GM12878 (cell line): Measurements from ENCODE around the gene KAT14. TPM values are rescaled to one million over a fixed set of nuclear protein-coding genes. Genes with fewer than 3 reads are reported as not detected.

Experiments
- ATAC-seq: fragments of 200-7000 bp; cut with Tn5 transposase; 3 replicates; pipeline ENCODE4 v1.9.1; 2020; ENCODE audit warnings: mild to moderate bottlenecking, moderate library complexity
- BruUV-seq: library from RNA; stranded (reverse); fragments of 400-500 nt; replicated peaks from 2 replicates; lab custom pipeline; 2021; lab: Mats Ljungman, UMichigan
- CTCF ChIA-PET: fragments of 300-600 bp; sonication (Branson Sonifier 250); formaldehyde crosslinking; extraction: SDS; loops from one replicate; lab custom pipeline; 2021; ENCODE audit warnings: inconsistent platforms; lab: Yijun Ruan, JAX
- POLR2A ChIA-PET: fragments of 350-600 bp; formaldehyde crosslinking; extraction: SDS; loops from one replicate; lab custom pipeline; 2021; ENCODE audit warnings: inconsistent platforms; lab: Charles Lee
- RAD21 ChIA-PET: fragments of 300-600 bp; sonication (Branson Sonifier 250); formaldehyde crosslinking; loops from one replicate; lab custom pipeline; 2023; ENCODE audit warnings: antibody characterized with exemption; ENCODE audit not compliant: unreplicated experiment; lab: Charles Lee
- SMC1A ChIA-PET: fragments of 300-600 bp; sonication (Branson Sonifier 250); formaldehyde crosslinking; loops from one replicate; lab custom pipeline; 2023; ENCODE audit not compliant: unreplicated experiment, uncharacterized antibody; lab: Charles Lee
- DNase-seq: peaks from one replicate; pipeline ENCODE4 v3.0.0-alpha.2; 2011; ENCODE audit warnings: low read depth, low spot score
- FAIRE-seq: peaks from 3 replicates; lab custom pipeline; 2011; peaks lifted over from hg19 to GRCh38; lab: Jason Lieb, UNC
- H2AFZ ChIP-seq: 2 replicates; pipeline ENCODE4 v1.6.0; 2011; ENCODE audit warnings: low read depth, low read length, control low read depth; ENCODE audit not compliant: control insufficient read depth
- H3K27ac ChIP-seq: 2 replicates; pipeline ENCODE4 v1.5.1; 2011; ENCODE audit warnings: control low read depth; ENCODE audit not compliant: control insufficient read depth, insufficient read depth
- H3K27me3 ChIP-seq, 2 experiments: replicated peaks in 1 of 2; 2 replicates each; pipeline versions ENCODE4 v1.6.0 to v1.6.1; 2011; ENCODE audit warnings: low read length in 1 of 2; ENCODE audit not compliant: control insufficient read depth in 2 of 2, insufficient read depth in 2 of 2
- H3K36me3 ChIP-seq, 2 experiments: 2 replicates each; pipeline ENCODE4 v1.5.1; 2011; ENCODE audit warnings: low read length in 1 of 2; ENCODE audit not compliant: control insufficient read depth in 2 of 2, insufficient read depth in 2 of 2
- H3K4me1 ChIP-seq: 2 replicates; pipeline ENCODE4 v1.6.1; 2011; ENCODE audit warnings: mild to moderate bottlenecking, low read length, moderate library complexity, mixed read lengths; ENCODE audit not compliant: control insufficient read depth, insufficient read depth
- H3K4me2 ChIP-seq: 2 replicates; pipeline ENCODE4 v1.6.0; 2011; ENCODE audit warnings: control low read depth; ENCODE audit not compliant: control insufficient read depth, insufficient read depth
- H3K4me3 ChIP-seq: fragments of 200-600 bp; sonication (generic); 2 replicates; pipeline ENCODE4 v1.5.1; 2016
- H3K79me2 ChIP-seq: 2 replicates; pipeline ENCODE4 v1.6.0; 2011; ENCODE audit warnings: low read length; ENCODE audit not compliant: control insufficient read depth, insufficient read depth
- H3K9ac ChIP-seq: 2 replicates; pipeline ENCODE4 v1.8.0; 2011; ENCODE audit warnings: low read length, control low read depth, mixed read lengths; ENCODE audit not compliant: control insufficient read depth, insufficient read depth
- H3K9me3 ChIP-seq: replicated peaks from 3 replicates; pipeline ENCODE4 v1.5.1; 2011; ENCODE audit warnings: mild to moderate bottlenecking, low read length; ENCODE audit not compliant: control insufficient read depth, insufficient read depth
- H4K20me1 ChIP-seq: 2 replicates; pipeline ENCODE4 v1.6.0; 2011; ENCODE audit not compliant: control insufficient read depth, insufficient read depth
- BACH1 ChIP-seq: fragments of 450-650 bp; IDR thresholded peaks from 2 replicates; pipeline ENCODE4 v1.6.1; 2017; ENCODE audit warnings: mild to moderate bottlenecking, borderline replicate concordance
- BMI1 ChIP-seq: fragments of 450-650 bp; IDR thresholded peaks from 2 replicates; pipeline ENCODE4 v1.6.1; 2016; ENCODE audit warnings: mild to moderate bottlenecking, moderate library complexity, borderline replicate concordance
- CHD4 ChIP-seq: fragments of 200-600 bp; sonication (generic); IDR thresholded peaks from 2 replicates; pipeline ENCODE4 v1.6.1; 2016; ENCODE audit warnings: mild to moderate bottlenecking
- DPF2 ChIP-seq: fragments of 450-650 bp; IDR thresholded peaks from 2 replicates; pipeline ENCODE4 v1.6.1; 2017; ENCODE audit warnings: mild to moderate bottlenecking
- EED ChIP-seq: sonication (generic); IDR thresholded peaks from 2 replicates; pipeline ENCODE4 v1.6.1; 2016; ENCODE audit warnings: antibody characterized with exemption, low read depth
- EP300 ChIP-seq, 2 experiments: fragments of 150-350 bp in 1 of 2; IDR thresholded peaks; 2 replicates each; pipeline ENCODE4 v1.6.1; 2011 to 2012; ENCODE audit warnings: low read depth in 2 of 2, low read length in 2 of 2, borderline replicate concordance in 1 of 2, improper control_type of control experiment in 1 of 2, inconsistent platforms in 1 of 2; ENCODE audit not compliant: control insufficient read depth in 1 of 2
- ETV6 ChIP-seq, 2 experiments: fragments of 450-650 bp in 1 of 2; IDR thresholded peaks in 1 of 2; conservative IDR thresholded peaks in 1 of 2; 2 replicates each; pipeline ENCODE4 v1.6.1; 2014; ENCODE audit warnings: antibody characterized with exemption in 1 of 2, borderline replicate concordance in 1 of 2, low read depth in 1 of 2, mild to moderate bottlenecking in 1 of 2, moderate library complexity in 1 of 2
- EZH2 ChIP-seq: IDR thresholded peaks from 2 replicates; pipeline ENCODE4 v1.6.1; 2012; ENCODE audit warnings: low read depth, mild to moderate bottlenecking, control low read depth, inconsistent platforms, low read length, borderline replicate concordance; ENCODE audit not compliant: control insufficient read depth
- FOXM1 ChIP-seq: IDR thresholded peaks from 2 replicates; pipeline ENCODE4 v1.6.1; 2012; ENCODE audit warnings: low read depth, mild to moderate bottlenecking, inconsistent platforms, low read length, moderate library complexity
- GATAD2B ChIP-seq: fragments of 450-650 bp; conservative IDR thresholded peaks from 2 replicates; pipeline ENCODE4 v1.6.1; 2017; ENCODE audit warnings: low read depth, mild to moderate bottlenecking, moderate library complexity
- HDAC6 ChIP-seq: fragments of 200-600 bp; sonication (generic); IDR thresholded peaks from one replicate; pipeline ENCODE4 v1.8.0; 2017; ENCODE audit warnings: antibody characterized with exemption; ENCODE audit not compliant: unreplicated experiment
- IRF5 ChIP-seq: fragments of 450-650 bp; IDR thresholded peaks from 2 replicates; pipeline ENCODE4 v1.6.1; 2017; ENCODE audit warnings: borderline replicate concordance
- NR2F1 ChIP-seq: fragments of 450-650 bp; conservative IDR thresholded peaks from 2 replicates; pipeline ENCODE4 v1.6.1; 2017; ENCODE audit warnings: mild to moderate bottlenecking
- NRF1 ChIP-seq: conservative IDR thresholded peaks from 2 replicates; pipeline ENCODE4 v1.6.1; 2011; ENCODE audit warnings: mild to moderate bottlenecking, low read depth, low read length, improper control_type of control experiment
- RAD21 ChIP-seq: IDR thresholded peaks from 2 replicates; pipeline ENCODE4 v1.6.1; 2011; ENCODE audit warnings: mild to moderate bottlenecking, low read depth, low read length, moderate library complexity; ENCODE audit not compliant: insufficient read depth
- SMARCA5 ChIP-seq: fragments of 450-650 bp; IDR thresholded peaks from 2 replicates; pipeline ENCODE4 v1.6.1; 2017; ENCODE audit warnings: mild to moderate bottlenecking
- SP1 ChIP-seq: IDR thresholded peaks from one replicate; pipeline ENCODE4 v1.6.1; 2011; ENCODE audit warnings: low read depth, low read length
- STAT3 ChIP-seq: IDR thresholded peaks from 2 replicates; pipeline ENCODE4 v1.6.1; 2011; ENCODE audit warnings: low read depth, low read length, improper control_type of control experiment
- TAF1 ChIP-seq: IDR thresholded peaks from 2 replicates; pipeline ENCODE4 v1.6.1; 2011; ENCODE audit warnings: mild to moderate bottlenecking, low read depth, low read length, borderline replicate concordance
- ZNF274 ChIP-seq: IDR thresholded peaks from one replicate; pipeline ENCODE4 v1.8.0; 2011; ENCODE audit not compliant: insufficient read length, insufficient read depth
- WGBS: methylation state at CpG from one replicate; pipeline ENCODE4 v1.1.6; 2016; ENCODE audit warnings: low lambda C conversion rate; ENCODE audit not compliant: insufficient replicate concordance, insufficient coverage; ENCODE audit errors: missing lambda C conversion rate; 5-methylcytosine and 5-hydroxymethylcytosine counted together
- in situ Hi-C: fragments of 300-500 bp; cut with MboI; formaldehyde crosslinking; loops from 9 replicates; pipeline ENCODE4 v1.14.3; 2018; ENCODE audit warnings: mixed read lengths
- intact Hi-C: fragments of 100-400 bp; cut with micrococcal nuclease; formaldehyde crosslinking; loops from one replicate; pipeline ENCODE4 v1.14.2; 2022; ENCODE audit not compliant: unreplicated experiment
- polyA plus RNA-seq, 11 experiments: library from polyadenylated mRNA; depleted of rRNA in 4 of 11; unstranded in 6 of 11; stranded (reverse) in 5 of 11; fragments of >200 nt; fragmentation: Nextera tagmentation in 4 of 11; fragmentation: Illumina TruSeq in 1 of 11; extraction: Ambion mirVana in 4 of 11; extraction: Trizol in 1 of 11; gene quantifications; 1 replicate in 1 of 11; 2 replicates in 10 of 11; pipeline versions ENCODE4 v1.2.1 to v1.2.3, GENCODE V29; 2011 to 2016; ENCODE audit warnings: inconsistent platforms in 2 of 11, missing spikeins in 2 of 11, low read depth in 1 of 11
- total RNA-seq, 4 experiments: library from RNA; depleted of rRNA in 3 of 4; stranded (reverse); fragments of >200 nt in 3 of 4; fragmentation: Illumina TruSeq in 1 of 4; extraction: Trizol in 1 of 4; gene quantifications; 2 replicates each; pipeline versions ENCODE4 v1.2.1 to v1.2.3, GENCODE V29; 2013 to 2021

The KAT14 gene
- total and polyA plus RNA-seq, 10 of the 15 experiments (the other 5 are each of a cell fraction or from before 2014, with no cell fraction given): 4.0 to 19.9 (median 13.9) TPM

GRCh38 chr20:18190338-18191233 lies 52.9 kb downstream of the KAT14 start:
- ChIA-PET RAD21 (no interaction called here), SMC1A (no interaction called here), POLR2A (no interaction called here), CTCF (interaction anchor here (1.4 kb wide), 1 partner anchor 20 kb away, joined by 3 read pairs; no protein-coding TSS in a partner anchor)
- Histone ChIP-seq H3K79me2 (no peaks in the 10 kb centered on the region), H3K9ac (no peak overlapping the region), H2AFZ (no peak overlapping the region), H3K9me3 (no peaks in the 10 kb centered on the region), H3K4me3 (no peak overlapping the region), H3K4me2 (no peak overlapping the region), H4K20me1 (no peaks in the 10 kb centered on the region), H3K4me1 (no peaks in the 10 kb centered on the region), H3K36me3 (peaks cover 2 to 5% of the 10 kb centered on the region in 2 experiments; a peak in 3 of 4 replicates), H3K27me3 (no peaks in the 10 kb centered on the region), H3K27ac (no peak overlapping the region)
- ATAC-seq (no peak), FAIRE-seq (no peak), DNase-seq (no peak)
- TF ChIP-seq CHD4 (no peak), EP300 (IDR thresholded peaks at IDR 0.05; ENCODE audit: borderline replicate concordance in 1 of 2, control insufficient read depth in 1 of 2, low read depth in 2 of 2, low read length in 2 of 2) (no peak), STAT3 (no peak), BMI1 (no peak), EZH2 (no peak), BACH1 (no peak), FOXM1 (no peak), SP1 (no peak), EED (no peak), IRF5 (no peak), SMARCA5 (no peak), ETV6 (conservative IDR thresholded peaks at IDR 0.05 in 1 of 2, IDR thresholded peaks at IDR 0.05 in 1 of 2; ENCODE audit: borderline replicate concordance in 1 of 2, low read depth in 1 of 2) (no peak), TAF1 (no peak), NRF1 (no peak), RAD21 (no peak), HDAC6 (no peak), ZNF274 (no peak), DPF2 (no peak), NR2F1 (no peak), GATAD2B (no peak)
- BruUV-seq: no TSS peak
- 75% methylated on average over 3 of the region's 3 CpGs for WGBS
- in situ Hi-C loops: no loop called here
- intact Hi-C loops: no loop called here
